Measurements from ENCODE around the gene HELQ.

The HELQ gene

DNA sequence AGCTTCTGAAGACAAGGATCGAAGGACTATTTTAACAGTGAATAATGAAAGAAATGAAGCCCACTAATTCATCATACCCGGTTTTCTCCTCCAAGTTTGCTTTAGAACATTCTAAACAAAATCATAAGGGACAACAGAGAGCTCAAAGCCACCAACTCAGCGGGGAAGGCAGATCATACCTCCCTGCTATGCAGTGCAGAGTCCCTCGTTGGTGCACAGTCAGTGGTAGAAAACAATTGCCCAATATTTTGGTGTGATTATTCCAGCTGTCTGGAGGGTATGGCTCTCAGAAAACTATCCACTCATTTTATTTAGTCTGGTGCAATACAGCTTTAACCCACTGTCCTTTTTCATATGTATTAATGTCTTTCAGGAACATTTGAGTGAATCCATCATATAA lies 61.7 kb downstream of the HELQ start:
- TF ChIP-seq, protein P1, sequence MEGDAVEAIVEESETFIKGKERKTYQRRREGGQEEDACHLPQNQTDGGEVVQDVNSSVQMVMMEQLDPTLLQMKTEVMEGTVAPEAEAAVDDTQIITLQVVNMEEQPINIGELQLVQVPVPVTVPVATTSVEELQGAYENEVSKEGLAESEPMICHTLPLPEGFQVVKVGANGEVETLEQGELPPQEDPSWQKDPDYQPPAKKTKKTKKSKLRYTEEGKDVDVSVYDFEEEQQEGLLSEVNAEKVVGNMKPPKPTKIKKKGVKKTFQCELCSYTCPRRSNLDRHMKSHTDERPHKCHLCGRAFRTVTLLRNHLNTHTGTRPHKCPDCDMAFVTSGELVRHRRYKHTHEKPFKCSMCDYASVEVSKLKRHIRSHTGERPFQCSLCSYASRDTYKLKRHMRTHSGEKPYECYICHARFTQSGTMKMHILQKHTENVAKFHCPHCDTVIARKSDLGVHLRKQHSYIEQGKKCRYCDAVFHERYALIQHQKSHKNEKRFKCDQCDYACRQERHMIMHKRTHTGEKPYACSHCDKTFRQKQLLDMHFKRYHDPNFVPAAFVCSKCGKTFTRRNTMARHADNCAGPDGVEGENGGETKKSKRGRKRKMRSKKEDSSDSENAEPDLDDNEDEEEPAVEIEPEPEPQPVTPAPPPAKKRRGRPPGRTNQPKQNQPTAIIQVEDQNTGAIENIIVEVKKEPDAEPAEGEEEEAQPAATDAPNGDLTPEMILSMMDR (IDR thresholded peaks at IDR 0.05; ENCODE audit: borderline replicate concordance, insufficient read depth, low read depth, low read length), result no peak
- no peak overlapping the region for H3K4me3 ChIP-seq (ENCODE audit: low read depth, low read length)

DNA sequence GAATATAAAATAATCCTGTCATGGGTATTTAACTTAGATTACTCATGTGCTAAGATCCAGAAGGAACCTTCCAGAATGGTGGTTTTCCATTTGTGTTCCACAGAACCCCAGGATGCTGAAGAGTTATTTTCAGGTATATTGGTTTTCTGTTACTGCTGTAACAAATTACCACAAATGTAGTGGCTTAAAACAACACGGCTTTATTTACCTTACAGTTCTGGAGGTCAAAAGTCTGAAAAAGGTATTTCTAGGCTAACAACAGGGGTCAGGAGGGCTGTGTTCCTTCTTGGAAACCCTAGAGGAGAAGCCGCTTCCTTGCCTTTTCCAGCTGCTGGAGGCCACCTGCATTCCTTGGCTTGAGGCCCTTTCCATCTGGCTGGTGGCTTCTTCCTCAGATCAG lies 63.1 kb downstream of the HELQ start:
- H3K4me3 ChIP-seq (ENCODE audit: low read depth, low read length), result no peak overlapping the region
- TF ChIP-seq, protein P1 (IDR thresholded peaks at IDR 0.05; ENCODE audit: borderline replicate concordance, insufficient read depth, low read depth, low read length), result no peak

DNA sequence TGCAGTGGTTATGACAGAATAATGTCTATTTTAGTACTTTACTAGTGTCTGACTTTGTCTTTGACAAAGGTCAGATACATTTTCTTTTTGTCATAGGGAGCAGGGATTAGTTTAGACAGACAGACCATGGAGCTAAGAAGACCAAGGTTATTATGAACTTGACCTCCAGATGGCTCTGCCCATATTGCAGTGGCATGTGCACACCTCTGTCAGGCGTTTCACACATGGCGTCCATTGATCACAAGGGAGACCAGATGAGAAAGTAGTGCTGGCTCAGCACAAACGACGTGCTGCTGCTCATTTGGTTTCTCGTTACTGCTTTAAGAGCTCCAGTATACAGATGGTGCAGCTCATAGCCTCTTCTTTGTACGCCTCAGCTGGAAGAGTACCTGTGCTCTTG lies 64.7 kb downstream of the HELQ start:
- H3K4me3 ChIP-seq (ENCODE audit: low read depth, low read length), result no peak overlapping the region

DNA sequence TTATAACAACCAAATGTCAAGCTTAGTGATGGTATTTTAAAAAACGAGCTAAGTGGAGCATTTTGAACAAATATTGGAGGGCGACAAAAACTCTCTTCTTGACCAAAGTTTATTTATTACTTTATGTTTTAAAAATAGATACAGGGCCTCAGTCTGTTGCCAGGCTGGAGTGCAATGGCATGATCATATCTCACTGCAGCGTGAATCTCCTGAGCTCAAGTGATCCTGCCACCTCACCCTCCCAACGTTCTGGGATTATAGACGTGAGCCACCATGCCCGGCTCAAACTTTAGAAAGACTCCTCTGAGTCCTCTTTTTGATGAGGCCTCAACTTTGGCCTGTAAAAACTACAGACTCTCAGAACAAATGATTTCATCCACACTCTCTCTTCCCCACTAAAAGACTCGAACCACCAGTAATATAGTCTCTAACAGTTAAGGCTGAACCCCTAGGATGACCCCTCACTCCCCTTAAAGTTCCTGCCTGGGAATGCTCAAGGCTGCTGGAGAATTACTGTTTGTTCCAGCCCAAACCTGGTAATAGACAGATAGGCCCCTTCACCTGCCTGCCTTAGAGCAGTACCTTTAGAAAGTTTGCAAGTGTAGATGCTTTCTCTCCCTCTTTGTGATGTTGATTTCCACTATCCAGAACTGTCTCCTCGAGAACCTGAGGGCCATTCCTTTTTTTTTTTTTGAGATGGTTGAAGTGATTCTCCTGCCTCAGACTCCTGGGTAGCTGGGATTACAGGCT lies 65.7 kb downstream of the HELQ start:
- H3K4me3 ChIP-seq (ENCODE audit: low read depth, low read length), result no peak overlapping the region
- TF ChIP-seq, protein P1 (IDR thresholded peaks at IDR 0.05; ENCODE audit: borderline replicate concordance, insufficient read depth, low read depth, low read length), result no peak

More for the DNA sequence above, 64.7 kb downstream of the HELQ start:
- TF ChIP-seq, protein P1 (IDR thresholded peaks at IDR 0.05; ENCODE audit: borderline replicate concordance, insufficient read depth, low read depth, low read length), result no peak

DNA sequence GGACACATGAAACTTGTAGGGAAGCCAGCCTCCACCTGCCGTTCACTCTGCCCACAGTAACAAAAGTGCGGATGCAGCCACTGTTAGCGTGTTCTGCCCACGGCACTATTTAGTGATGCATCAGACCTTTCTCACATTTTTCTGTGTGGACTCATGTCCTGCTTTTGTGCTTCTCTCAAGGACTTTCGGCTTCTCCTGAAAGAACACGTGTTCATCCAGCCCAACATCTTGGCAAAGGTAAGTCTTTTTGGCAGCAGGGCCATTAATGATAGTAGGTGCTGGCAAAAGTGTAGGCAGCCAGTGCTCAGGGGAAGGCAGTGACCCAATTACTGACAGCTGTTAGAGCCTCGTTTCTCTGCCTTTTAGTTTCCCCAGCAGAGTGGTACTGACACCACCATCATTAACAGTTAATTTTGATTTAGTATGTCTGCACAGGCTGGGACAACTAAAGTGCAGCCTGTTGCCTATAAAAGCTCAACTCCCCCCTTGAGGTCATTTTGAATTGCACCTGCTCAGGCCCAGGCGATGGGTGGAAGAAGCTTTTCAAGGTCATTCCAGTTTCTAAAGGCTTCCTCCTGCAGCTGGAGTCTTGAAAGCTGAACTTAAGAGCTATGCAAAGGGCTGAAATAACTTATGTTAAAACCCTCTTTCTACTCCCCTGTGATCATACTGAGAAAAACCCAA lies 66.4 kb downstream of the HELQ start:
- H3K4me3 ChIP-seq (ENCODE audit: low read depth, low read length), result no peak overlapping the region
- TF ChIP-seq, protein P1 (IDR thresholded peaks at IDR 0.05; ENCODE audit: borderline replicate concordance, insufficient read depth, low read depth, low read length), result no peak

DNA sequence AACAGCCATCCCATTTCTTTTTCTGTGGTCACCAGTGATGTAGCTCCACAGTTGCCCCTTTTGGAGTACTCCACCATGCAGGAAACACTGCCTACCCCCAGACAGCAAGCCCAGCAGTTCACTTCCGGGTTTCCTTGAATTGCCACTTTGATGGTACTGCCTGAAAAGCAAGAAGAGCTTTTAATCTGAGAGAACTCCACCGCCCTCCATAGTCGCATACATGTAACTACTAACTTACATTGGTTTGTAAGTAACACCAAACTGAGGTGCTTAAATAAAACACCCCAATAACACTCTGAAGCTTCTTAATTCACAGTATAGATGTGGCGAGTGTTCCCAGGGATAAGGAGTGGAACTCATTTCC lies 67.3 kb downstream of the HELQ start:
- TF ChIP-seq, protein P1 (IDR thresholded peaks at IDR 0.05; ENCODE audit: borderline replicate concordance, insufficient read depth, low read depth, low read length), result no peak
- H3K4me3 ChIP-seq (ENCODE audit: low read depth, low read length), result no peak overlapping the region

Data from GM12875 (cell line).